ENCODE measurements around the gene NINL.
"Not testable (repeated sequence)": the region's sequence is repeated elsewhere in the genome, so short reads cannot be mapped to it uniquely, and the experiment has no call there.

The NINL gene

DNA sequence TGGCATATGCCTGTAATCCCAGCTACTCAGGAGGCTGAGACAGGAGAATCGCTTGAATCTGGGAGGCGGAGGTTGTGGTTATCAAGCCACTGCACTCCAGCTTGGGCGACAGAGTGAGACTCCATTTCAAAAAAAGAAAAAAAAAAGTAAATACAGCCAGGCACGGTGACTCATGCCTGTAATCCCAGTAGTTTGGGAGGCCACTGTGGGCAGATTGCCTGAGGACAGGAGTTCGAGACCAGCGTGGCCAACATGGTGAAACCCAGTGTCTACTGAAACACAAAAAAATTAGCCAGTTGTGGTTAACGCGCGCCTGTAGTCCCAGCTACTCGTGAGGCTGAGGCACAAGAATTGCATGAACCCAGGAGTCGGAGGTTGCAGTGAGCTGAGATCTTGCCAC, 1.5 kb upstream of the NINL start:
- TF ChIP-seq, protein P1, sequence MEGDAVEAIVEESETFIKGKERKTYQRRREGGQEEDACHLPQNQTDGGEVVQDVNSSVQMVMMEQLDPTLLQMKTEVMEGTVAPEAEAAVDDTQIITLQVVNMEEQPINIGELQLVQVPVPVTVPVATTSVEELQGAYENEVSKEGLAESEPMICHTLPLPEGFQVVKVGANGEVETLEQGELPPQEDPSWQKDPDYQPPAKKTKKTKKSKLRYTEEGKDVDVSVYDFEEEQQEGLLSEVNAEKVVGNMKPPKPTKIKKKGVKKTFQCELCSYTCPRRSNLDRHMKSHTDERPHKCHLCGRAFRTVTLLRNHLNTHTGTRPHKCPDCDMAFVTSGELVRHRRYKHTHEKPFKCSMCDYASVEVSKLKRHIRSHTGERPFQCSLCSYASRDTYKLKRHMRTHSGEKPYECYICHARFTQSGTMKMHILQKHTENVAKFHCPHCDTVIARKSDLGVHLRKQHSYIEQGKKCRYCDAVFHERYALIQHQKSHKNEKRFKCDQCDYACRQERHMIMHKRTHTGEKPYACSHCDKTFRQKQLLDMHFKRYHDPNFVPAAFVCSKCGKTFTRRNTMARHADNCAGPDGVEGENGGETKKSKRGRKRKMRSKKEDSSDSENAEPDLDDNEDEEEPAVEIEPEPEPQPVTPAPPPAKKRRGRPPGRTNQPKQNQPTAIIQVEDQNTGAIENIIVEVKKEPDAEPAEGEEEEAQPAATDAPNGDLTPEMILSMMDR (IDR thresholded peaks at IDR 0.05; ENCODE audit: low read depth, low read length): no peak
- no peak for DNase-seq (ENCODE audit: extremely low read depth, low read depth)

DNA sequence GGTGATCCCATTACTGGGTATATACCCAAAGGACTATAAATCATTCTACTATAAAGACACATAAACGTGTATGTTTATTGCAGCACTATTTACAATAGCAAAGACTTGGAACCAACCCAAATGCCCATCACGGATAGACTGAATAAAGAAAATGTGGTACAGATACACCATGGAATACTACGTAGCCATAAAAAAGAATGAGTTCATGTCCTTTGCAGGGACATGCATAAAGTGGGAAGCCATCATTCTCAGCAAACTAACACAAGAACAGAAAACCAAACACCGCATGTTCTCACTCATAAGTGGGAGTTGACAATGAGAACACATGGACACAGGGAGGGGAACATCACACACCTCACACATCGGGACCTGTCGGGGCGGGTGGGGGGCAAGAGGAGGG, 1.7 kb downstream of the NINL start:
- DNase-seq (ENCODE audit: extremely low read depth, low read depth): not testable (repeated sequence)

DNA sequence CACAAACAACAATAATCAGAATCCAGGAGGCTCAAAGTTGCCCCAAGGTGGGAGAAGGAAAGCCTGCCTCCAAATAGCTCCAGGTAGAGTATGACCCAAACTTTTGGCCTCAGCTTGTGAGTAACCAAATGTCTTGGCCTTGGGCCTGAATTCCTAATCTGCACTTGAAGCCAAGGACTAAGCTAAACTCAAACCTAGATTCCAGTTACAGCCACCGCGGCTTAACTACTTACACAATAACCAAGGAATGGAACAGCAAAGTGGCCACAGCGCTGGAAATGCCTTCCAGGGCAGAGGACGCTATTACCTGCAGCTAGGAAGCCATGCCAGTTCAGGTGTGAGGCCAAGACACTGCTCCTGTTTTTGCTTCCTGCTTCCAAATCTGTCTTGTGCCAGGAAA, 4.6 kb downstream of the NINL start:
- TF ChIP-seq, protein P1 (IDR thresholded peaks at IDR 0.05; ENCODE audit: low read depth, low read length): no peak
- DNase-seq (ENCODE audit: extremely low read depth, low read depth): no peak

DNA sequence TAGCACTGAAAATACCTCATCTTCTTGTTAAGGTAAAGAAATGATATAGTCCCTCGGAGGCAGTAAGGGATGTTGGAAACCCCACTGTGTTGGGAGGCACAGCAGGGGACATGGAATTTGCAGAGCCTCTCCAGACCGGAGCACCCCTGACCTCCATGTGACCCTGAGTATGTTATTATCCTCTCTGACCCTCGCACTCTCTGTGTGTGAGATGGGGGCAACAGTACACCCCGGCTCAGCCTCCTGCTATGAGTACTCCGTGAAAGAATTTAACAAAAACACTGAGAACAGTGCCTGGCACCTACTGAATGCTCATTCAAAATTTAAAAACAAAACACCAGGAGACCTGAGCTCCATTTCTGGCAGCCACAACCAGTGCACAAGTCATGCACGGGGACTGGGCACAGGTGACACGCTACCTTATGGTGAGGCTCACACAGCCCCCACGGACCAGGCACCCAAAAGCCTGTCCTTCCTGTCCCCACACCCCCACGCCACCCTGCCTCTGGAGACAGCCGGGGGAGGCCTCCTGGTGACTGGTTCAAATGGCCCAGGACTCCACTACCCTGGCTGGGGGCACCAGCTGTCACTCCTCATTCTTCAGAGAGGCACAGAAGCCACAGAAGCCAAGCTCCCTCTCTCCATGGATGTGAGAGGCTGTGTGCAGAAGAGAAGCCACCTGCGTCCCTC, 6.1 kb downstream of the NINL start:
- TF ChIP-seq, protein P1 (IDR thresholded peaks at IDR 0.05; ENCODE audit: low read depth, low read length): no peak
- no peak for DNase-seq (ENCODE audit: extremely low read depth, low read depth)

DNA sequence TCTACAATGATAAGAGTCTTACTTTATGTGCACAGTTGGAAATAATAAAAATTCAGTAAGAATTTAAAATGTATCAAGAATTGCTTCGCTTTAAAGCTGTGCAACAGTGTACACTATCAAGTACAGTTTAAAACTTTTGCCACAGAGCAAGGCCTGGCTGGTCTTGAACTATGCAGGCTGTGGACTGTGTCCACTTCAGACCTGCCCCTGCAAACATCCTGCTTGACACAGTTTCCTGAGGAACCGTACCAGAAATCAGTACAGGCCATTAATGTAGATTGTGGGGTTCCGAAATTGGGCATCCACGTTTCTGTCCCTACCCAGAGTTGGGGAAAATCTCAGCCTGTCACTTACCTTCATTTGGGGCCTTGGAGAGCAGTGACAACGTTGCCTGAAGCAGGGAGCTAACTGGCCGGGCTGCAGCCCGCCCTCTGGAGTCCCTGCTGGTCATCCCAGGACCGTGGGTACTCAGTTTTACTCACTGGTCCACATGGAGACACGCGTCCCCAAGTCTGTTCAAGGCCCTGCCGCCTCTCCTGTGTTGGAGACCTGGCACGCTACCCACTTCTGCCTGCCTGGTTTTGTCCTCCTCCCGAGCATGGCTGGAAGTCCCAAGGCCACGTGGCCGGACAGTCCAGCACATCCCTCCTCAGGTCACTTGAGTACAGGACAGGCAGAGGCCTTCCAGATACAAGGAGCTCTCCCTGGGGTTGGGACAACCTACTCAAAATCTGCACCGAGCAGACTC, 8.4 kb downstream of the NINL start:
- TF ChIP-seq, protein P1 (IDR thresholded peaks at IDR 0.05; ENCODE audit: low read depth, low read length): no peak
- no peak for DNase-seq (ENCODE audit: extremely low read depth, low read depth)

DNA sequence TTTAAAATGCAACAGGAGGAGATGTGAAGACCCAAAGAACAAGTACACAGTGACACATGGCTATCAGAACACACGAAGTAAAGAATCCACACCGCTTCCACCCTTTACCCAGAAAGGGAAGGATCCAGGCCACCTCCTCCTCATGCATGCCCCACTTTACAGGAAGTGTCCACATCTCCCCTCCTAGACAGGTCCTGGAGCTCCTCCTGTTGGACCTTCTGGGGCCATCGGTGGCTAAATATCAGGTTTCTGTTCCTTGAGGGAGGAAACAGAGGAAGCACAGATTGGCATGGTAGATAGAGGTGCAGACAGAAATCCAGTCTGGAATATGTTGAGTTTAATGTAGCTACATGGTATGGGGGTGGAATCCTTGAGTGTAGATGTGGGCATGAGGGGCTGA, 10.9 kb downstream of the NINL start:
- TF ChIP-seq, protein P1 (IDR thresholded peaks at IDR 0.05; ENCODE audit: low read depth, low read length): peak; percentile 38
- DNase-seq (ENCODE audit: extremely low read depth, low read depth): no peak

DNA sequence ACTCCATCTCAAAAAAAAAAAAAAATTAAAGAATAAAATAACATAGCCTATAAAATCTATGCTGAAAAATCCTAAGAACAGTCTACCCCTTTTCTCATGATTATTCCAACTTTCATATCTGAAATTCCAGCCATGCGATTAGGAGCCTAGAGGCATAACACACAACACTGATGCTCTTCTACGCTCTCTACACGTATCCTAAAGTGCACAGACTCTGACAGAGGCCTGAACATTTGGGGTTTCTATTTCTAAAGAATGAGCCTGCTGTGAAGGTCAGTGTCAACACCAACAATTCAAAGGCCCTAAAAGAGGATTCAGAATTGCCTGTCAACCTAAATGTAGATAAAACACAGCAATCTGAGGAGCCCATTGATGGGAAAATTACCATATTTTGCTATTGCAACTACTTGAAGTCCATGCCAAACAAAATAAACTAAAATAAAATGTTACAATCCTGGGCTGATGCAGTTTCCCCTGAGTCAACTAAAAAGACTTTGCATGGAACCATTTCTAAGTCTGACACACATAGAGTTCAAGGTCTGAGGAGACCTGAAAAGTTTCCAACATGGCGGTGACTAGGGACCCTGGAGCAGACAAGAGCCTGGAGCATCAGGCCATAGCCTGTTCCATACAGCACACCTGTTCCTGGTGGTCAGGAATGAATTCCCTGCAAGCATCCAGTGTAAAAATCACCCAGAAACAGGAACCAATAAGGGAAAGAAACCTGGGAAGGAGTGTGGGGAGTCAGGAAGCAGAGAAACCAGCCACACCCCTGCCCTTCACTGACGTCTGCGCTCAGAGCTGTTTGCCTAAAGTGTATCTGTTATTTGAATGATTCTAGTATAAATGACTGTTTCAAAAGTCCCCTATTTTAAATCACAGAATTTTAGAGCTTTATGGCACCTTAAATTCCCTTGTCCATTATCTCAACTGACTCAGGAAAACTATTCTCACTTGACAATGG, 11.8 kb downstream of the NINL start:
- TF ChIP-seq, protein P1 (IDR thresholded peaks at IDR 0.05; ENCODE audit: low read depth, low read length): no peak
- no peak for DNase-seq (ENCODE audit: extremely low read depth, low read depth)
